ENCODE data around the gene SHANK3.

SHANK3 gene

GRCh38 chr22:50708996-50709395 is 36.4 kb downstream of the SHANK3 start:
- Histone ChIP-seq H3K9ac (ENCODE audit: low read length) (no peak overlapping the region), H3F3A (ENCODE audit: insufficient read depth) (no peaks in the 10 kb centered on the region), H3K27ac (ENCODE audit: low read depth, low read length) (no peak overlapping the region), H3K4me2 (ENCODE audit: low read depth, low read length, poor library complexity, severe bottlenecking) (no peak overlapping the region), H2AFZ (ENCODE audit: low read depth, low read length, severe bottlenecking) (no peak overlapping the region), H3K27me3 (ENCODE audit: low read length) (no peaks in the 10 kb centered on the region), H3K36me3 (ENCODE audit: low read length) (no peaks in the 10 kb centered on the region), H3K79me2 (ENCODE audit: insufficient read depth, low read length) (no peaks in the 10 kb centered on the region), H4K20me1 (ENCODE audit: low read depth, low read length) (no peaks in the 10 kb centered on the region), H3K4me3 (ENCODE audit: insufficient read depth, low read length, poor library complexity, severe bottlenecking) (no peak overlapping the region), H3K9me2 (replicated peaks; ENCODE audit: insufficient read depth, low read length) (no peaks in the 10 kb centered on the region), H3K9me3 (ENCODE audit: insufficient read depth, low read length) (no peaks in the 10 kb centered on the region)
- no peak for TF ChIP-seq CTCF (IDR thresholded peaks at IDR 0.05; ENCODE audit: insufficient read depth, low read length, poor library complexity, severe bottlenecking)

- Histone ChIP-seq H3K27ac (ENCODE audit: low read depth, low read length) (no peak overlapping the region), H3K9ac (ENCODE audit: low read length) (no peak overlapping the region), H3K36me3 (ENCODE audit: low read length) (no peaks in the 10 kb centered on the region), H3K4me3 (ENCODE audit: insufficient read depth, low read length, poor library complexity, severe bottlenecking) (no peak overlapping the region), H4K20me1 (ENCODE audit: low read depth, low read length) (no peaks in the 10 kb centered on the region), H3K27me3 (ENCODE audit: low read length) (no peaks in the 10 kb centered on the region), H3K9me2 (replicated peaks; ENCODE audit: insufficient read depth, low read length) (no peaks in the 10 kb centered on the region), H3K79me2 (ENCODE audit: insufficient read depth, low read length) (no peaks in the 10 kb centered on the region), H2AFZ (ENCODE audit: low read depth, low read length, severe bottlenecking) (no peak overlapping the region), H3K4me2 (ENCODE audit: low read depth, low read length, poor library complexity, severe bottlenecking) (no peak overlapping the region), H3F3A (ENCODE audit: insufficient read depth) (no peaks in the 10 kb centered on the region), H3K9me3 (ENCODE audit: insufficient read depth, low read length) (no peaks in the 10 kb centered on the region)
- no peak for TF ChIP-seq EZH2phosphoT487 (conservative IDR thresholded peaks at IDR 0.05; ENCODE audit: low read length)
- TF ChIP-seq CTCF (IDR thresholded peaks at IDR 0.05; ENCODE audit: insufficient read depth, low read length, poor library complexity, severe bottlenecking) = no peak
Measured at GRCh38 chr22:50710221-50710620, 37.6 kb downstream of the SHANK3 start.

GRCh38 chr22:50710886-50711285 is 38.3 kb downstream of the SHANK3 start:
- no peak overlapping the region for H3K4me3 ChIP-seq (ENCODE audit: insufficient read depth, low read length, poor library complexity, severe bottlenecking)
- H3K4me2 ChIP-seq (ENCODE audit: low read depth, low read length, poor library complexity, severe bottlenecking) = no peak overlapping the region
- no peaks in the 10 kb centered on the region for H3K27me3 ChIP-seq (ENCODE audit: low read length)
- no peaks in the 10 kb centered on the region for H3F3A ChIP-seq (ENCODE audit: insufficient read depth)
- no peaks in the 10 kb centered on the region for H3K36me3 ChIP-seq (ENCODE audit: low read length)
- H2AFZ ChIP-seq (ENCODE audit: low read depth, low read length, severe bottlenecking) = no peak overlapping the region
- no peak overlapping the region for H3K9ac ChIP-seq (ENCODE audit: low read length)
- H3K9me2 ChIP-seq (replicated peaks; ENCODE audit: insufficient read depth, low read length) = no peaks in the 10 kb centered on the region
- H3K79me2 ChIP-seq (ENCODE audit: insufficient read depth, low read length) = no peaks in the 10 kb centered on the region
- TF ChIP-seq CTCF (IDR thresholded peaks at IDR 0.05; ENCODE audit: insufficient read depth, low read length, poor library complexity, severe bottlenecking) (no peak), EZH2phosphoT487 (conservative IDR thresholded peaks at IDR 0.05; ENCODE audit: low read length) (no peak)
- H4K20me1 ChIP-seq (ENCODE audit: low read depth, low read length) = no peaks in the 10 kb centered on the region
- H3K9me3 ChIP-seq (ENCODE audit: insufficient read depth, low read length) = no peaks in the 10 kb centered on the region
- H3K27ac ChIP-seq (ENCODE audit: low read depth, low read length) = no peak overlapping the region

All from SU-DHL-6 (cell line).